CD4-positive, alpha-beta memory T cell (primary cell): Measurements from ENCODE around the gene MCC. TPM values are rescaled to one million over a fixed set of nuclear protein-coding genes. Genes with fewer than 3 reads are reported as not detected.

Experiments used
- CTCF ChIA-PET: fragments of 350-600 bp; sonication (Branson Sonifier 250); formaldehyde crosslinking; loops from one replicate; lab custom pipeline; 2021; ENCODE audit warnings: inconsistent platforms; ENCODE audit not compliant: partially characterized antibody; lab: Charles Lee
- POLR2A ChIA-PET: fragments of 350-600 bp; sonication (Branson Sonifier 250); formaldehyde crosslinking; loops from one replicate; lab custom pipeline; 2021; ENCODE audit not compliant: partially characterized antibody; lab: Charles Lee
- DNase-seq, 5 donors: peaks; one replicate each; pipeline versions ENCODE4 v3.0.0 to v3.0.0-alpha.2; 2020 to 2022; ENCODE audit warnings: mixed read lengths in 1 of 5
- H3K27ac ChIP-seq: one replicate; pipeline ENCODE4 v1.7.0; 2013; ENCODE audit warnings: low read depth, low read length
- H3K27me3 ChIP-seq: 2 replicates; pipeline ENCODE4 v1.7.0; 2013; ENCODE audit warnings: mild to moderate bottlenecking, low read length, moderate library complexity; ENCODE audit not compliant: insufficient read depth
- H3K36me3 ChIP-seq: 2 replicates; pipeline ENCODE4 v1.7.0; 2013; ENCODE audit warnings: mild to moderate bottlenecking, low read length, moderate library complexity; ENCODE audit not compliant: insufficient read depth
- H3K4me1 ChIP-seq: 2 replicates; pipeline ENCODE4 v1.7.0; 2013; ENCODE audit warnings: mild to moderate bottlenecking, low read length, moderate library complexity; ENCODE audit not compliant: insufficient read depth
- H3K4me3 ChIP-seq, 2 donors: one replicate each; pipeline ENCODE4 v1.7.0; 2013; ENCODE audit warnings: low read length in 2 of 2, mild to moderate bottlenecking in 1 of 2
- H3K9me3 ChIP-seq, 2 donors: one replicate each; pipeline ENCODE4 v1.7.0; 2013; ENCODE audit warnings: low read length in 2 of 2, control low read depth in 1 of 2; ENCODE audit not compliant: control insufficient read depth in 1 of 2
- H3K27ac Mint-ChIP-seq, 7 donors: one replicate each; pipeline ENCODE4 v1.8.0; 2020 to 2021; ENCODE audit warnings: mixed read lengths in 7 of 7, mild to moderate bottlenecking in 6 of 7, inconsistent platforms in 3 of 7, moderate library complexity in 3 of 7
- H3K27me3 Mint-ChIP-seq, 2 donors: one replicate each; pipeline ENCODE4 v1.8.0; 2020 to 2021; ENCODE audit warnings: mixed read lengths in 2 of 2
- H3K36me3 Mint-ChIP-seq, 2 donors: one replicate each; pipeline ENCODE4 v1.8.0; 2020 to 2021; ENCODE audit warnings: mixed read lengths in 2 of 2, inconsistent platforms in 1 of 2, mild to moderate bottlenecking in 1 of 2
- H3K4me1 Mint-ChIP-seq, 4 donors: one replicate each; pipeline ENCODE4 v1.8.0; 2020 to 2021; ENCODE audit warnings: mixed read lengths in 4 of 4, mild to moderate bottlenecking in 1 of 4
- H3K4me3 Mint-ChIP-seq, 8 donors: one replicate each; pipeline ENCODE4 v1.8.0; 2020 to 2021; ENCODE audit warnings: mixed read lengths in 8 of 8, mild to moderate bottlenecking in 7 of 8, moderate library complexity in 6 of 8, inconsistent platforms in 3 of 8
- H3K9me3 Mint-ChIP-seq, 8 donors: one replicate each; pipeline ENCODE4 v1.8.0; 2020 to 2021; ENCODE audit warnings: mixed read lengths in 8 of 8, mild to moderate bottlenecking in 5 of 8, inconsistent platforms in 3 of 8, moderate library complexity in 1 of 8
- intact Hi-C: fragments of 100-400 bp; cut with micrococcal nuclease; formaldehyde crosslinking; loops from one replicate; pipeline ENCODE4 v1.15.1; 2023
- polyA plus RNA-seq, 2 donors: library from polyadenylated mRNA; unstranded; fragments of 300-500 nt; fragmentation: Illumina TruSeq; gene quantifications; one replicate each; pipeline ENCODE4 v1.2.3, GENCODE V29; 2021
- total RNA-seq, 2 experiments: library from RNA; stranded (reverse); gene quantifications; one replicate each; pipeline ENCODE4 v1.2.3, GENCODE V29; 2021

Gene MCC
- total and polyA plus RNA-seq, 4 experiments from 2014 or later, result 0.92 to 12.1 (median 7.7) TPM

- intact Hi-C loops, result no loop called here
- Mint-ChIP-seq H3K4me1 (peaks cover 0 to 8% (median 2%) of the 10 kb centered on the region in 4 donors), H3K9me3 (peaks cover 0 to 1% (median 0%) of the 10 kb centered on the region in 8 donors), H3K27me3 (peaks cover 3% of the 10 kb centered on the region in 2 donors), H3K4me3 (no peak overlapping the region), H3K27ac (no peak overlapping the region), H3K36me3 (peaks cover 0 to 17% of the 10 kb centered on the region in 2 donors)
- Histone ChIP-seq H3K4me3 (no peak overlapping the region), H3K27me3 (no peaks in the 10 kb centered on the region), H3K36me3 (no peaks in the 10 kb centered on the region), H3K27ac (no peak overlapping the region), H3K4me1 (no peaks in the 10 kb centered on the region), H3K9me3 (no peaks in the 10 kb centered on the region)
- CTCF ChIA-PET, result no interaction called here
- POLR2A ChIA-PET, result no interaction called here
- peak in 1 of 5 donors; percentile 12 for DNase-seq
Measured at GRCh38 chr5:113250341-113250953, 237.8 kb downstream of the MCC start.

GRCh38 chr5:113249206-113249605 lies 239.0 kb downstream of the MCC start:
- H3K27me3 ChIP-seq, result no peaks in the 10 kb centered on the region
- H3K27ac ChIP-seq, result no peak overlapping the region
- no peaks in the 10 kb centered on the region for H3K4me1 ChIP-seq
- Mint-ChIP-seq H3K36me3 (peaks cover 0 to 17% of the 10 kb centered on the region in 2 donors), H3K27me3 (peaks cover 1 to 3% of the 10 kb centered on the region in 2 donors), H3K4me1 (peaks cover 0 to 8% (median 2%) of the 10 kb centered on the region in 4 donors), H3K27ac (no peak overlapping the region), H3K4me3 (no peak overlapping the region), H3K9me3 (peaks cover 0 to 1% (median 0%) of the 10 kb centered on the region in 8 donors)
- DNase-seq, result no peak
- intact Hi-C loops, result no loop called here
- no peaks in the 10 kb centered on the region for H3K9me3 ChIP-seq
- POLR2A ChIA-PET, result no interaction called here
- H3K4me3 ChIP-seq, result no peak overlapping the region
- H3K36me3 ChIP-seq, result no peaks in the 10 kb centered on the region
- CTCF ChIA-PET, result interaction anchor here (1.4 kb wide), 1 partner anchor 8 kb away, joined by 3 read pairs; no protein-coding TSS in a partner anchor

- no peak overlapping the region for H3K4me3 ChIP-seq
- POLR2A ChIA-PET, result no interaction called here
- H3K27ac ChIP-seq, result no peak overlapping the region
- DNase-seq, result no peak
- H3K27ac Mint-ChIP-seq, result peak overlapping the region in 2 of 7 donors; percentile 1 to 25
- peaks cover 0 to 6% (median 2%) of the 10 kb centered on the region in 4 donors for H3K4me1 Mint-ChIP-seq
- no peaks in the 10 kb centered on the region for H3K27me3 ChIP-seq
- no peaks in the 10 kb centered on the region for H3K9me3 ChIP-seq
- H3K36me3 ChIP-seq, result no peaks in the 10 kb centered on the region
- H3K9me3 Mint-ChIP-seq, result no peaks in the 10 kb centered on the region
- intact Hi-C loops, result no loop called here
- CTCF ChIA-PET, result no interaction called here
- H3K4me3 Mint-ChIP-seq, result no peak overlapping the region
- peaks cover 0 to 23% of the 10 kb centered on the region in 2 donors for H3K36me3 Mint-ChIP-seq
- H3K4me1 ChIP-seq, result no peaks in the 10 kb centered on the region
- peaks cover 0 to 1% of the 10 kb centered on the region in 2 donors for H3K27me3 Mint-ChIP-seq
Measured at GRCh38 chr5:113246361-113246870, 241.8 kb downstream of the MCC start.

DNA sequence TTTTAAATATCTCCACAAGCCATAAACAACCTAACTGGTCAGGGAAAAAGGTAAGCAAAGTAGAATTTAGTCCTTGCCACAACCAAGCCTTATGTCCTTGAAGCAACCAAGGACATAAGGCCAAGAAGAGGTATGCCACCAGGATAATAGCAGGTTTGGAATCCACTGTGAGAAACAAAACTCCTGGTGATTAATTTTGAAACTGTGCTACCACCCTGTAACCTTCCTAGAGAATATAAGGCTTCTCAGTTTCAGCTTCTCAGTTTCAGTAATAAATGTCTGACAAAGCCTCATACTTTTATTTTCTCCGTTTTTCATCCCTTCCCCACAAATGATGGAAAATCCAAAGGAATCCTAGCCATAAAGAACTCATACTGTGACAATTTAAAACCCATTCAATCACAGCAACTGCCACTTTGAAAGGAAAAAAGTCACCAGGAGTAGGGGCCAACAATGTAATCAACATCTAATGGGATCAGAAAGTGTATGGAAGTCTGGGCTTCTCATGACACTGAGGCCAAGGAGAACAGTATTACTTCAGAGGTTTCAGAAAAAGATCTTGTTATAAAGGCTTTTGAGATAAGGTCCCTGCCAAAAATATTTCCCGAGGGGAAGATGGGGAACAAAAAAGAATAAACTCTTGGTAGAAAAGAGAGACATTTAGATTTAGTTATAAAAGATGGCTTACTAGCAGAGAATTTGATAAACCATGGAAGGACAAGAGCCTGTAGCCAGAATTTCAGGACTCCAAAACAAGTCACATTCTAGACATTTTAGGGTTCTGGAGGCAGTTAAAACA lies 242.6 kb downstream of the MCC start:
- Mint-ChIP-seq H3K36me3 (peaks cover 0 to 23% of the 10 kb centered on the region in 2 donors), H3K9me3 (no peaks in the 10 kb centered on the region), H3K27me3 (peaks cover 0 to 1% of the 10 kb centered on the region in 2 donors), H3K4me3 (no peak overlapping the region), H3K4me1 (peaks cover 0 to 6% (median 2%) of the 10 kb centered on the region in 4 donors), H3K27ac (peak overlapping the region in 1 of 7 donors; percentile 25)
- no peaks in the 10 kb centered on the region for H3K27me3 ChIP-seq
- no peak for DNase-seq
- intact Hi-C loops, result no loop called here
- H3K36me3 ChIP-seq, result no peaks in the 10 kb centered on the region
- no peaks in the 10 kb centered on the region for H3K4me1 ChIP-seq
- ChIA-PET CTCF (no interaction called here), POLR2A (no interaction called here)
- H3K4me3 ChIP-seq, result no peak overlapping the region
- H3K9me3 ChIP-seq, result no peaks in the 10 kb centered on the region
- no peak overlapping the region for H3K27ac ChIP-seq

DNA sequence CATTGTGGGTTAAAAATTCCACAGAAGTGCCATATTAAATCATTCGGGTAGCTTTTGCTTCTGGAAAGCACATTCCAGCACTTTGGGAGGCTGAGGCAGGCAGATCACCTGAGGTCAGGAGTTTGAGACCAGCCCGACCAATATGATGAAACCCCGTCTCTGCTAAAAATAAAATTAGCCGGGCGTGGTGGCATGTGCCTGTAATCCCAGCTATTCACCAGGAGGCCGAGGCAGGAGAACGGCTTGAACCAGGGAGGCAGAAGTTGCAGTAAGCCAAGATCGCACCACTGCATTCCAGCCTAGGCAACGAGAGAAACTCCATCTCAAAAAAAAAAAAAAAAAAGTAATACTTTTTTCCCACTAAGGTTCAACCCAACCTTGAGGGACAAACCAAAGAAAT lies 243.3 kb downstream of the MCC start:
- H3K9me3 Mint-ChIP-seq, result no peaks in the 10 kb centered on the region
- H3K27ac ChIP-seq, result no peak overlapping the region
- no peak overlapping the region for H3K4me3 Mint-ChIP-seq
- DNase-seq, result no peak
- H3K27me3 Mint-ChIP-seq, result peaks cover 0 to 1% of the 10 kb centered on the region in 2 donors
- H3K27ac Mint-ChIP-seq, result no peak overlapping the region
- H3K36me3 Mint-ChIP-seq, result peaks cover 0 to 22% of the 10 kb centered on the region in 2 donors
- CTCF ChIA-PET, result no interaction called here
- no peaks in the 10 kb centered on the region for H3K36me3 ChIP-seq
- no peak overlapping the region for H3K4me3 ChIP-seq
- no peaks in the 10 kb centered on the region for H3K27me3 ChIP-seq
- H3K4me1 Mint-ChIP-seq, result peaks cover 0 to 6% (median 2%) of the 10 kb centered on the region in 4 donors
- H3K4me1 ChIP-seq, result no peaks in the 10 kb centered on the region
- no peaks in the 10 kb centered on the region for H3K9me3 ChIP-seq
- POLR2A ChIA-PET, result no interaction called here
- intact Hi-C loops, result no loop called here

GRCh38 chr5:113243349-113243664 lies 244.9 kb downstream of the MCC start:
- H3K9me3 ChIP-seq, result no peaks in the 10 kb centered on the region
- DNase-seq, result no peak
- intact Hi-C loops, result no loop called here
- H3K4me1 Mint-ChIP-seq, result peaks cover 0 to 6% (median 2%) of the 10 kb centered on the region in 4 donors
- H3K27ac Mint-ChIP-seq, result no peak overlapping the region
- no peaks in the 10 kb centered on the region for H3K4me1 ChIP-seq
- peaks cover 0 to 11% of the 10 kb centered on the region in 2 donors for H3K36me3 Mint-ChIP-seq
- peaks cover 0 to 1% of the 10 kb centered on the region in 2 donors for H3K27me3 Mint-ChIP-seq
- ChIA-PET POLR2A (no interaction called here), CTCF (interaction anchor here (0.9 kb wide), 1 partner anchor 17 kb away, joined by 3 read pairs; no protein-coding TSS in a partner anchor)
- H3K4me3 ChIP-seq, result no peak overlapping the region
- no peaks in the 10 kb centered on the region for H3K27me3 ChIP-seq
- no peaks in the 10 kb centered on the region for H3K36me3 ChIP-seq
- no peaks in the 10 kb centered on the region for H3K9me3 Mint-ChIP-seq
- H3K4me3 Mint-ChIP-seq, result no peak overlapping the region
- no peak overlapping the region for H3K27ac ChIP-seq
